ENCODE data around the gene ALDH18A1.

The ALDH18A1 gene

DNA sequence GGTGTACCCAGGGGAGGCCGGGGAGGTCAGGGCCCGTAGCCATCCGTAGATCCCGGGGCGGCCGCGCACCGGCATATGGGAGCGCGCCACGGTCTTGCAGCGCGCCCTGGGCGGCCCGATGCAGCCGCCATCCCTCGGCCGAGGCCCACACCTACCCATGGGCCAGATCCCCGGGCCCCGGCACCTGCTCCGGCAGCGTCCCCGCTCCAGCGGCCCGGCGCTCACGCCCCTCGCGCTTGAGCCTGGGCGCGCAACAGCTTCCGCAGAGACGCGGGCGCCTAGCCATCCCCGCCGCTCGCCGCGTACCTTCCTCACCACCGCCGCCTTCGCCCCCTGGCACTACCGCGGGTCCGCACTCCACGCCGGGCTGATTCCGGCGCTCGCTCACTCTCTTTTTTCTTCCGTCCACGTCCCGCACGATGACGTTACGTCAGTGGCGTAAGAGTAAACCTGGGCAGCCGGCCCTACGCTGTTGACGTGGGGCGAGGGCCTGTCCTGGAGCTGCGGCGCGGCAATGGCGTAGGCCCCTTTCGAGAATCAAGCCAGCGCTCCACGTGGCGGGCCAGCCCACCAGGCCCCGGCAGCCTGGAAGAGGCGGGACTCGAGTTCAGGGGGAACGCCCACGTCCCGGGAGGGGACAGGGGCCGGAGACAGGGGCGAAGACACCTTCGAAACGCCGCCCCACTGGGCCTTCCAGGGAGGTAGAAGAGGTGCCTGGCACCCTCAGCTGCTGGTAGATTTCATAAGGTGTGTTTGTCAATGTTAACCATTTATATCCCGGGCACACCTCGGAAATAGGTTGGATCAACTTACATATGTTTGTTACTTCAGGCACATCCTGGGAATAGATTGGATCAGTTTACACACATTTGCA lies at the start of gene ALDH18A1:
TSS of gene ALDH18A1 (minus strand) at position 421 of the 874 bp plus-strand sequence. CDS start 3,334 bp downstream, outside the sequence.
- no peaks in the 10 kb centered on the region for H3K27me3 ChIP-seq (ENCODE audit: insufficient read depth, low read length)
- H3K4me3 ChIP-seq (ENCODE audit: low read depth, low read length): peak within 1 kb of the TSS; percentile 86
- peak within 1 kb of the TSS; percentile 74 for H2AFZ ChIP-seq (ENCODE audit: low read length, unreplicated experiment)
- H3K79me2 ChIP-seq (ENCODE audit: control insufficient read depth, insufficient read depth, low read length, unreplicated experiment): peaks cover 43% of the 10 kb centered on the region
- H3K36me3 ChIP-seq (ENCODE audit: insufficient read depth, low read length): peaks cover 17% of the 10 kb centered on the region
- H3K4me1 ChIP-seq (ENCODE audit: control insufficient read depth, insufficient read depth, low read length, unreplicated experiment): peaks cover 9% of the 10 kb centered on the region
- H3K27ac ChIP-seq (ENCODE audit: low read depth, low read length): no peak within 1 kb of the TSS

DNA sequence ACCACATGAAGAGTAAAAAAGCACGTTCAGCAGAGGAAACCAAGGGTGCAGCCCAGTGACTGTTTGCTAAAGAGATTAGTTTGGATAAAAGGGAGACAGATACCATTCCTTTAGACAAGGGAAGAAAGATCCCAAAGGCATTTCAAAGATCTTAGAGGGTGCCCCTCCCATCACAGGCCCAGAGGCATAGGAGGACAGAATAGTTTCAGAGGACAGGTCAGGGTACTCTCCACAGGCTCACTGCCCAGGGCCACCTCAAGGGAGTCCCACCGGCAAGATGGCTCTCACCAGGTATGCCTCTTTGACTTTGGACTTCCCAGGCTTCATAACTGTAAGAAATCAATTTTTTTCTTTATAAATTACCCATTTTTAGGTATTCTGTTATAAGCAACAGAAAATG lies 41.9 kb upstream of the ALDH18A1 start:
- Histone ChIP-seq H3K4me3 (ENCODE audit: low read depth, low read length) (no peak overlapping the region), H3K79me2 (ENCODE audit: control insufficient read depth, insufficient read depth, low read length, unreplicated experiment) (peaks cover 3% of the 10 kb centered on the region), H3K27ac (ENCODE audit: low read depth, low read length) (no peak overlapping the region), H3K4me1 (ENCODE audit: control insufficient read depth, insufficient read depth, low read length, unreplicated experiment) (no peaks in the 10 kb centered on the region), H3K36me3 (ENCODE audit: insufficient read depth, low read length) (no peaks in the 10 kb centered on the region), H3K27me3 (ENCODE audit: insufficient read depth, low read length) (no peaks in the 10 kb centered on the region), H2AFZ (ENCODE audit: low read length, unreplicated experiment) (no peak overlapping the region)

DNA sequence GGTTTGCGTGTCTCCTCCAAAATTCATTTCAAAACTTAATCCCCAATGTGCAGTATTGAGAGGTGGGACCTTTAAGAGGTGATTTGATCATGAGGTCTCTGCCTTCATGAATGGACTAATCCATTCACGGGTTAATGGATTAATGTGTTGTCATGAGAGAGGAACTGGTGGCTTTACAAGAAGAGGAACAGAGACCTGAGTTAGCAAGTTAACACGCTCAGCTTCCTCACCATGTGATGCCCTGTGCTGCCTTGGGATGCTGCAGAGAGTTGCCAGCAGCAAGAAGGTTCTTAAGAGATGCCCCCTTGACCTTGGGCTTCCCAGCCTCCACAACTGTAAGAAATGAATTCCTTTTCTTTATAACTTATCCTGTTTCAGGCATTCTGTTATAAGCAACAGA lies 40.9 kb upstream of the ALDH18A1 start:
- Histone ChIP-seq H2AFZ (ENCODE audit: low read length, unreplicated experiment) (no peak overlapping the region), H3K36me3 (ENCODE audit: insufficient read depth, low read length) (no peaks in the 10 kb centered on the region), H3K4me1 (ENCODE audit: control insufficient read depth, insufficient read depth, low read length, unreplicated experiment) (peaks cover 4% of the 10 kb centered on the region), H3K27me3 (ENCODE audit: insufficient read depth, low read length) (no peaks in the 10 kb centered on the region), H3K79me2 (ENCODE audit: control insufficient read depth, insufficient read depth, low read length, unreplicated experiment) (peaks cover 12% of the 10 kb centered on the region), H3K4me3 (ENCODE audit: low read depth, low read length) (no peak overlapping the region), H3K27ac (ENCODE audit: low read depth, low read length) (no peak overlapping the region)

DNA sequence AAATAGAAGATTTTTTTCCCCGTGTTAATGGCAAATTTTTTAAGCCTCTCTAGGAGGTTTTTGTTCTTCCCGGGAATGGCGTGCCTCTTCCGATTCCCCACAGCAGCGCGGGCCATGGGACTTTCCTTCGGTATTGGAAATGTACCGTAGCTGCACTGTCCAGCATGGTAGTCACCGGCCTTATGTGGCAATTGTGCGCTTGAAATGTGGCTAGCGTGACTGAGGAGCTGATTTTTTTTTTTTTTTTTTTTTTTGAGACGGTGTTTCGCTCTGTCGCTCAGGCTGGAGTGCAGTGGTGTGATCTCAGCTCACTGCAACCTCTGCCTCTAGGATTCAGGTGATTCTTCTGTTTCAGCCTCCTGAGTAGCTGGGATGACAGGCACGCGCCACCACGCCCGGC lies 38.2 kb upstream of the ALDH18A1 start:
- Histone ChIP-seq H3K79me2 (ENCODE audit: control insufficient read depth, insufficient read depth, low read length, unreplicated experiment) (peaks cover 19% of the 10 kb centered on the region), H3K36me3 (ENCODE audit: insufficient read depth, low read length) (no peaks in the 10 kb centered on the region; the same call in 1 of the 2 replicates), H2AFZ (ENCODE audit: low read length, unreplicated experiment) (peak overlapping the region; percentile 82), H3K27me3 (ENCODE audit: insufficient read depth, low read length) (no peaks in the 10 kb centered on the region), H3K4me3 (ENCODE audit: low read depth, low read length) (no peak overlapping the region), H3K27ac (ENCODE audit: low read depth, low read length) (no peak overlapping the region), H3K4me1 (ENCODE audit: control insufficient read depth, insufficient read depth, low read length, unreplicated experiment) (peaks cover 4% of the 10 kb centered on the region)

DNA sequence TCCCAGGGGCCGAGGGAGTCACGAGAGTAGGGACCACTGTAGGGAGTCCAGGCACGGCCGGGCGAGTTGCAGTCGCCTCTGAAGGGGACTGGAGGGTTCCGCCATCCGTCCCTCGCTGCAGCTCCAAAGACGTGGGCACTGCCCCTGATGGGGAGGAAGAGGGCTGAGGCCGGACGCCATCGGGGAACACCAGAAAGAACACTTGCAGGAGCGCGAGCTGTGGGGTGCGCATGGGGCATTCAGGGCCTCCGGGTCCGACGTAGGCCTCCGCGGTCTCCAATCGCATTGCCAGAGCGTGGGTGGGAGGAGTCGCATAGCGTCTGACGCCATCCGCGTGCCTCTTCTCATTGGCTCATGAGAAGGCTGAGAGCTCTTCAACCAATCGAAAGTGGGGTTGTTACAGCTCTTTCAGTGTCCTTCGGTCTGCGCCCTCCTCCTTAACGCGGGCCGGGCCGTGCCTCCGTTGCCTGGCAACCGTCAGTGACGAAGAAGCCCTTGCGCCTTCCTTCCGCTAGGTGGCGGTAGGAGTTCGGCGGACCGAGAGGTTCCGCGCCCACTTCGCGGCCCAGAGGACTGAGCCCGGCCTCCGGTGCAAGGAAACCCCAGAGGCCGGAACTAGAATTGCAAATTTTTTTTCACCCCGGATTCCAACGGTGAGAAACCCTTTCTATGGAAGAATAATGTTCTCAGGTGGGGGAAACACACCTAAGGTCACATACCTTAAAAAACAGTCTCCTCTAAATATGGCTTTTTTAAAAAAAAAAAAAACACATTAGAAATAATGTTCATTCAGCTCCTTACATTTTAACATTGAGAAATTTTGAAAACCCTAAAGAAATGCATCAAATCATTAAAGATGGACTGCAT lies 37.4 kb upstream of the ALDH18A1 start, which contains the start of gene TCTN3:
TSS of gene TCTN3 (minus strand) at position 260 of the 867 bp plus-strand sequence. CDS start at position 232, 28 bp downstream.
- Histone ChIP-seq H2AFZ (ENCODE audit: low read length, unreplicated experiment) (peak within 1 kb of the TSS; percentile 85), H3K79me2 (ENCODE audit: control insufficient read depth, insufficient read depth, low read length, unreplicated experiment) (peaks cover 19% of the 10 kb centered on the region), H3K4me3 (ENCODE audit: low read depth, low read length) (peak within 1 kb of the TSS; percentile 95), H3K27me3 (ENCODE audit: insufficient read depth, low read length) (no peaks in the 10 kb centered on the region), H3K4me1 (ENCODE audit: control insufficient read depth, insufficient read depth, low read length, unreplicated experiment) (peaks cover 4% of the 10 kb centered on the region), H3K27ac (ENCODE audit: low read depth, low read length) (peak within 1 kb of the TSS; percentile 25; the same call in 1 of the 2 replicates), H3K36me3 (ENCODE audit: insufficient read depth, low read length) (no peaks in the 10 kb centered on the region; the same call in 1 of the 2 replicates)

DNA sequence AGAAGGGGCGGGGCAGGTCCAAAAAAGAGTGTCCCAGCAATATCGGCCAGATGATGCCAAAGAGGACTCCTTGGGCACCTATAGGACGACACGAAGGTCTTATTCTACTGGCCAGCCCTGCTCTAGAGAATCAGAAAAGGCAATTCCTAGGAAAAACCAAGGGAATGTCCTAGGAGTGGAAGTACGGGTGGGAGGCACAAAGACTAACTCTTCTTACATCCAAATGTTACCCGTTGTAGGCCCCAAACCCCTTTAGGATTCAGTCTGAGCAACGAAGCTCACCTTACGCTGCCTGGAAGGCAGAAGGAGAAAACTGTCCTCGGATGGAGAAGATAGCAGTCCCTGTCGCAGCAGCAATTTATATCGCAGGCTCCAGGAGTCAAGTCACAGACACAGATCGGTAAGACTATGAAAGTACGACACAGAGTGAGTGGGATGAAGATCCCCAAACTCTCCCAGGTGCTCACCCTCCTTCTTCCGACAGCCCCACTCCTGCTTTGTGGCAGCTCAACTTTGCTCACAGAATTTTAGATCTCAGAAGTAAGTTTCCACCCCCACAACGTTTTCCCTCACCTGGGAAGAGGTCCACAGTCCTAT lies 36.7 kb upstream of the ALDH18A1 start:
- Histone ChIP-seq H3K4me1 (ENCODE audit: control insufficient read depth, insufficient read depth, low read length, unreplicated experiment) (peaks cover 4% of the 10 kb centered on the region), H3K27ac (ENCODE audit: low read depth, low read length) (peak overlapping the region; percentile 25; the same call in 1 of the 2 replicates), H2AFZ (ENCODE audit: low read length, unreplicated experiment) (peak overlapping the region; percentile 85), H3K79me2 (ENCODE audit: control insufficient read depth, insufficient read depth, low read length, unreplicated experiment) (peaks cover 19% of the 10 kb centered on the region), H3K36me3 (ENCODE audit: insufficient read depth, low read length) (no peaks in the 10 kb centered on the region; the same call in 1 of the 2 replicates), H3K4me3 (ENCODE audit: low read depth, low read length) (peak overlapping the region; percentile 95), H3K27me3 (ENCODE audit: insufficient read depth, low read length) (no peaks in the 10 kb centered on the region)

DNA sequence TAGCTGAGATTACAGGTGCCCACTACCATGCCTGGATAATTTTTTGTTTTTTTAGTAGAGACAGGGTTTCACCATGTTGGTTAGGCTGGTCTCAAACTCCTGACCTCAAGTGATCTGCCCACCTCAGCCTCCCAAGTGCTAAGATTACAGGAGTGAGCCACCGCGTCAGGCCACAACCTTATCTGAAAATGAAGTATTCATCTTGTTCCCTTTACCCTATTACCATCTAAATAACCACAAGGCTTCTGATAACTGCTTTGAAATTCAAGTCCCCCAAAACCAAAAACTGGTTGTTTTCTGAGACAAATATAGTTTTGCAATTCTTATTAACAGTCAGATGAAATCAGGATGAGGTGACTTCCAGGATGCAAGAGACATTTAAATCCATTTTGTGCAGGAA lies 34.8 kb upstream of the ALDH18A1 start:
- Histone ChIP-seq H3K36me3 (ENCODE audit: insufficient read depth, low read length) (peaks cover 10% of the 10 kb centered on the region; the same call in 1 of the 2 replicates), H3K27ac (ENCODE audit: low read depth, low read length) (no peak overlapping the region), H3K27me3 (ENCODE audit: insufficient read depth, low read length) (no peaks in the 10 kb centered on the region), H2AFZ (ENCODE audit: low read length, unreplicated experiment) (no peak overlapping the region), H3K4me3 (ENCODE audit: low read depth, low read length) (no peak overlapping the region), H3K4me1 (ENCODE audit: control insufficient read depth, insufficient read depth, low read length, unreplicated experiment) (peaks cover 4% of the 10 kb centered on the region), H3K79me2 (ENCODE audit: control insufficient read depth, insufficient read depth, low read length, unreplicated experiment) (peaks cover 19% of the 10 kb centered on the region)

DNA sequence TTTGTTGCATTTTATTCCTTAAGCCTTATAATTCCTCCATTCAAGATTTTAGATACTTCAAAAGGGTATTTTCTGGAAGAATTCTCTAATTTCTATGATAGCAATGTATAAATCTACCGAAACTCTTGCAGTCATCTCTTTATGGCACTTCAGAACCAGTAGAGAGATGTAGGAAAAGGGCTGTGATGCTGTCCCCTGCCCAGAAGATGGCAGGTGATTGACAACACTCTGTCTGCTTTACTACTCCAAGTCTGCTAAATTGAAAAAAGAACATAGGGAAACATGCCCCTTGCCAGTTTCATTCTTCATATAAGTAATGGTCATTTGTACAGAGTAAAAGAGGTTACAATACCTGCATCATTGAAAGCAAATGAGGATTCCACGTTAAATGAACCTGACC lies 32.1 kb upstream of the ALDH18A1 start:
- Histone ChIP-seq H3K27ac (ENCODE audit: low read depth, low read length) (no peak overlapping the region), H3K27me3 (ENCODE audit: insufficient read depth, low read length) (no peaks in the 10 kb centered on the region), H3K4me3 (ENCODE audit: low read depth, low read length) (no peak overlapping the region), H2AFZ (ENCODE audit: low read length, unreplicated experiment) (no peak overlapping the region), H3K36me3 (ENCODE audit: insufficient read depth, low read length) (peaks cover 15% of the 10 kb centered on the region; the same call in 1 of the 2 replicates), H3K4me1 (ENCODE audit: control insufficient read depth, insufficient read depth, low read length, unreplicated experiment) (peaks cover 4% of the 10 kb centered on the region), H3K79me2 (ENCODE audit: control insufficient read depth, insufficient read depth, low read length, unreplicated experiment) (peaks cover 19% of the 10 kb centered on the region)

DNA sequence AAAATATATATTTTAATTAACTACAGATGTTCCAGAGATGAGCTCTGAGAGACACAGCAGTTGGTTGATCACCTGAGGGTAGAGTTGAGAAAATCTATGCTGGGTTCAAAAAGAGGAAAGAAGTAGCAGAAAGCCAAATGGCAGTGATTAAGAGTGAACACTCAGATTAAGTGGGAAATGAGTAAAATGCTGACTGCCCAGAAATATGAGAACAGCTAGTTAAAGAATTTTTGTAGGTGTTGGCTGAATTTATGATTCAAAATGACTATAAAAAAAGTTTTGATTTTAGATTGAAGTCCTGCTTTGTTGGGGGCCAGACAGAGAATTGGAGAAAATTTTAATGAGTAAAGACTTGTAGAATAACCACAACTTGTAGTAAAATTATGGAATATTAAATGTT lies 27.5 kb upstream of the ALDH18A1 start:
- no peaks in the 10 kb centered on the region for H3K4me1 ChIP-seq (ENCODE audit: control insufficient read depth, insufficient read depth, low read length, unreplicated experiment)
- no peaks in the 10 kb centered on the region for H3K79me2 ChIP-seq (ENCODE audit: control insufficient read depth, insufficient read depth, low read length, unreplicated experiment)
- no peak overlapping the region for H3K4me3 ChIP-seq (ENCODE audit: low read depth, low read length)
- peaks cover 20% of the 10 kb centered on the region for H3K36me3 ChIP-seq (ENCODE audit: insufficient read depth, low read length)
- H3K27me3 ChIP-seq (ENCODE audit: insufficient read depth, low read length): no peaks in the 10 kb centered on the region
- H2AFZ ChIP-seq (ENCODE audit: low read length, unreplicated experiment): no peak overlapping the region
- no peak overlapping the region for H3K27ac ChIP-seq (ENCODE audit: low read depth, low read length)

Measured in ACC112 (cell line).